AG09319 (cell line): ENCODE results near the gene AIPL1.

Experiments used
- DNase-seq: peaks from one replicate; pipeline ENCODE4 v3.0.0-alpha.2; 2010; ENCODE audit warnings: low read depth; ENCODE audit errors: extremely low read depth
- CTCF ChIP-seq: IDR thresholded peaks from 2 replicates; pipeline ENCODE4 v1.5.1; 2011; ENCODE audit warnings: low read depth, mild to moderate bottlenecking, inconsistent platforms, low read length, moderate library complexity

The AIPL1 gene

GRCh38 chr17:6374761-6375312, 60.1 kb downstream of the AIPL1 start:
- TF ChIP-seq CTCF, result no peak
- DNase-seq, result no peak

GRCh38 chr17:6374271-6374691, 60.6 kb downstream of the AIPL1 start:
- DNase-seq, result no peak
- TF ChIP-seq CTCF, result no peak
